ENCODE results near the gene CCT7.

GRCh38 chr2:73237168-73237567, 3.1 kb downstream of the CCT7 start:
- TF ChIP-seq POLR2A (IDR thresholded peaks at IDR 0.05; ENCODE audit: low read length) = no peak
- TF ChIP-seq GATA1 (IDR thresholded peaks at IDR 0.05; ENCODE audit: low read depth, low read length) = no peak

Measured in erythroblast (primary cell).